Ovary (tissue), 9 donors: ENCODE data around the gene CHM. TPM values are rescaled to one million over a fixed set of nuclear protein-coding genes. Genes with fewer than 3 reads are reported as not detected.
"Not testable (repeated sequence)": the region's sequence is repeated elsewhere in the genome, so short reads cannot be mapped to it uniquely, and the experiment has no call there.

Experiments used
- DNase-seq, 5 donors: peaks; one replicate each; pipeline ENCODE4 v3.0.0-alpha.2; 2019 to 2020
- H3K27ac ChIP-seq, 2 donors: fragments of 200-600 bp; one replicate each; pipeline versions ENCODE4 v1.5.1 to v1.8.0; 2019 to 2022
- H3K27me3 ChIP-seq: fragments of 200-600 bp; one replicate; pipeline ENCODE4 v1.8.0; 2022
- H3K36me3 ChIP-seq: fragments of 200-600 bp; sonication (generic); one replicate; pipeline ENCODE4 v1.5.1; 2019
- H3K4me1 ChIP-seq: one replicate; pipeline ENCODE4 v1.8.1; 2013; ENCODE audit warnings: mild to moderate bottlenecking, moderate library complexity; ENCODE audit not compliant: insufficient read depth
- H3K4me3 ChIP-seq: fragments of 200-600 bp; sonication (generic); one replicate; pipeline ENCODE4 v1.5.1; 2017
- H3K9me3 ChIP-seq, 2 donors: fragments of 200-600 bp in 1 of 2; sonication (generic) in 1 of 2; one replicate each; pipeline versions ENCODE4 v1.5.1 to v1.8.1; 2013 to 2019; ENCODE audit warnings: mild to moderate bottlenecking in 1 of 2, moderate library complexity in 1 of 2
- CTCF ChIP-seq, 3 donors: fragments of 450-650 bp in 2 of 3; fragments of 200-600 bp in 1 of 3; IDR thresholded peaks; one replicate each; pipeline versions ENCODE4 v1.5.1 to v1.8.0; 2016 to 2022; ENCODE audit warnings: antibody characterized with exemption in 3 of 3, mild to moderate bottlenecking in 1 of 3
- EP300 ChIP-seq: sonication (generic); formaldehyde crosslinking; IDR thresholded peaks from one replicate; pipeline ENCODE4 v1.6.1; 2017; ENCODE audit warnings: antibody characterized with exemption
- POLR2A ChIP-seq: fragments of 450-650 bp; IDR thresholded peaks from one replicate; pipeline ENCODE4 v1.6.1; 2017; ENCODE audit warnings: antibody characterized with exemption, mild to moderate bottlenecking, moderate library complexity
- WGBS, 3 donors: extraction: QIAGEN DNeasy Blood & Tissue Kit in 1 of 3; methylation state at CpG; one replicate each; pipeline versions ENCODE4 v1.1.5 to v1.1.7; 2013 to 2017; 5-methylcytosine and 5-hydroxymethylcytosine counted together
- intact Hi-C, 4 donors: fragments of 100-400 bp; cut with DNase I; formaldehyde crosslinking; loops; one replicate each; pipeline versions ENCODE4 v1.11.0 to v1.15.1; 2022 to 2023
- polyA plus RNA-seq, 2 donors: library from polyadenylated mRNA; stranded (reverse); fragments of 200-250 nt in 1 of 2; fragments of 350-450 nt in 1 of 2; fragmentation: Illumina TruSeq in 1 of 2; extraction: RNeasy Lipid Tissue Mini Kit (QIAGEN cat#74804) in 1 of 2; gene quantifications; one replicate each; pipeline ENCODE4 v1.2.3, GENCODE V29; 2013 to 2014
- total RNA-seq, 7 donors: library from RNA; depleted of rRNA in 2 of 7; stranded (reverse); fragments of >200 nt in 2 of 7; fragmentation: NEBNext Ultra II Directional in 3 of 7; extraction: Animal tissue kit (Norgen Biotek cat#: 25700) in 3 of 7; gene quantifications; one replicate each; pipeline versions ENCODE4 v1.1.0 to v1.2.4, GENCODE V29; 2016 to 2023
- donor health status: DM: no; HTN: no; CAD: no; lungs with moderate emphysema.
- donor health status: DM: no; HTN: no; CAD: no.
- donor health status: Bipolar disorder and iron deficiency.
- donor health status: DM: yes; HTN: yes; CAD: no.
- donor health status: DM: no; HTN: no; CAD: no.
- donor health status: DM: yes; HTN: yes; CAD: no.

CHM gene
- total and polyA plus RNA-seq, 9 donors = 9.5 to 23.9 (median 18.2) TPM

- Histone ChIP-seq H3K9me3 (no peaks in the 10 kb centered on the region), H3K4me1 (no peaks in the 10 kb centered on the region), H3K36me3 (no peaks in the 10 kb centered on the region), H3K4me3 (no peak overlapping the region), H3K27me3 (no peaks in the 10 kb centered on the region), H3K27ac (no peak overlapping the region)
- DNase-seq = no peak
- intact Hi-C loops = no loop called here
- no peak for TF ChIP-seq EP300
- TF ChIP-seq POLR2A = no peak
- no peak for TF ChIP-seq CTCF (IDR thresholded peaks at IDR 0.05)
- WGBS, 3 donors = 49 to 66% (median 56%) methylated on average over 3 of the region's 3 CpGs
Observed at GRCh38 chrX:85988353-85988752, 59.0 kb downstream of the CHM start.

GRCh38 chrX:85980286-85980685, 67.1 kb downstream of the CHM start:
- Histone ChIP-seq H3K27ac (no peak overlapping the region), H3K36me3 (no peaks in the 10 kb centered on the region), H3K4me1 (no peaks in the 10 kb centered on the region), H3K9me3 (no peaks in the 10 kb centered on the region), H3K4me3 (no peak overlapping the region), H3K27me3 (no peaks in the 10 kb centered on the region)
- no peak for DNase-seq
- WGBS, 3 donors = 91 to 100% (median 92%) methylated on average over 1 of the region's 1 CpG
- intact Hi-C loops = no loop called here
- TF ChIP-seq EP300 (no peak), POLR2A (no peak), CTCF (IDR thresholded peaks at IDR 0.05) (no peak)

- Histone ChIP-seq H3K27me3 (no peaks in the 10 kb centered on the region), H3K4me1 (no peaks in the 10 kb centered on the region), H3K27ac (no peak overlapping the region), H3K9me3 (no peaks in the 10 kb centered on the region), H3K36me3 (no peaks in the 10 kb centered on the region), H3K4me3 (no peak overlapping the region)
- no peak for DNase-seq
- 59 to 74% (median 64%) methylated on average over 3 of the region's 3 CpGs for WGBS, 3 donors
- intact Hi-C loops = no loop called here
- TF ChIP-seq CTCF (IDR thresholded peaks at IDR 0.05) (no peak), EP300 (no peak), POLR2A (no peak)
Observed at GRCh38 chrX:85977218-85977617, 70.1 kb downstream of the CHM start.

GRCh38 chrX:85972351-85972750, 75.0 kb downstream of the CHM start:
- DNase-seq, H3K27ac ChIP-seq, H3K27me3 ChIP-seq, H3K4me1 ChIP-seq, H3K36me3 ChIP-seq, H3K9me3 ChIP-seq, H3K4me3 ChIP-seq, intact Hi-C loops: not testable (repeated sequence)
- WGBS, 3 donors = 93 to 99% (median 95%) methylated on average over 24 to 33 of the region's 33 CpGs

- TF ChIP-seq POLR2A = no peak
- no peak for TF ChIP-seq CTCF (IDR thresholded peaks at IDR 0.05)
- TF ChIP-seq EP300 = no peak
- no peak overlapping the region for H3K4me3 ChIP-seq
- 45 to 77% (median 69%) methylated on average over 2 of the region's 2 CpGs for WGBS, 3 donors
- DNase-seq = no peak
- H3K4me1 ChIP-seq = no peaks in the 10 kb centered on the region
- intact Hi-C loops = no loop called here
- H3K36me3 ChIP-seq = no peaks in the 10 kb centered on the region
- no peak overlapping the region for H3K27ac ChIP-seq
- H3K9me3 ChIP-seq = no peaks in the 10 kb centered on the region
- no peaks in the 10 kb centered on the region for H3K27me3 ChIP-seq
Observed at GRCh38 chrX:85964744-85965143, 82.6 kb downstream of the CHM start.
